ENCODE results near the gene CCKAR.

CCKAR gene

GRCh38 chr4:26490960-26491284, 638 bp upstream of the CCKAR start:
- no peak for DNase-seq (ENCODE audit: low read depth)

GRCh38 chr4:26489101-26489985, 941 bp downstream of the CCKAR start:
- no peak for DNase-seq (ENCODE audit: low read depth)

GRCh38 chr4:26485684-26486083, 4.6 kb downstream of the CCKAR start:
- no peak for DNase-seq (ENCODE audit: low read depth)

GRCh38 chr4:26484516-26484915, 5.8 kb downstream of the CCKAR start:
- DNase-seq (ENCODE audit: low read depth) = no peak

- no peak for DNase-seq (ENCODE audit: low read depth)
Observed at GRCh38 chr4:26484032-26484515, 6.2 kb downstream of the CCKAR start.

- DNase-seq (ENCODE audit: low read depth) = no peak
Observed at GRCh38 chr4:26482508-26483462, 7.5 kb downstream of the CCKAR start.

GRCh38 chr4:26478330-26478729, 12.0 kb downstream of the CCKAR start:
- DNase-seq (ENCODE audit: low read depth) = no peak

- DNase-seq (ENCODE audit: low read depth) = no peak
Observed at GRCh38 chr4:26476545-26476944, 13.7 kb downstream of the CCKAR start.

GRCh38 chr4:26475716-26476115, 14.6 kb downstream of the CCKAR start:
- DNase-seq (ENCODE audit: low read depth) = no peak

GRCh38 chr4:26474551-26474950, 15.7 kb downstream of the CCKAR start:
- no peak for DNase-seq (ENCODE audit: low read depth)

GRCh38 chr4:26473893-26474292, 16.4 kb downstream of the CCKAR start:
- DNase-seq (ENCODE audit: low read depth) = no peak

- DNase-seq (ENCODE audit: low read depth) = no peak
Observed at GRCh38 chr4:26471890-26472289, 18.4 kb downstream of the CCKAR start.

- no peak for DNase-seq (ENCODE audit: low read depth)
Observed at GRCh38 chr4:26468977-26469376, 21.3 kb downstream of the CCKAR start.

- no peak for DNase-seq (ENCODE audit: low read depth)
Observed at GRCh38 chr4:26468283-26468949, 21.9 kb downstream of the CCKAR start.

- no peak for DNase-seq (ENCODE audit: low read depth)
Observed at GRCh38 chr4:26467724-26468123, 22.6 kb downstream of the CCKAR start.

GRCh38 chr4:26466578-26467270, 23.6 kb downstream of the CCKAR start:
- DNase-seq (ENCODE audit: low read depth) = no peak

GRCh38 chr4:26464420-26465095, 25.7 kb downstream of the CCKAR start:
- DNase-seq (ENCODE audit: low read depth) = no peak

- no peak for DNase-seq (ENCODE audit: low read depth)
Observed at GRCh38 chr4:26463386-26463785, 26.9 kb downstream of the CCKAR start.

- DNase-seq (ENCODE audit: low read depth) = no peak
Observed at GRCh38 chr4:26462874-26463273, 27.4 kb downstream of the CCKAR start.

GRCh38 chr4:26459756-26460530, 30.3 kb downstream of the CCKAR start:
- no peak for DNase-seq (ENCODE audit: low read depth)
